GM21825 (cell line): Measurements from ENCODE around the gene ACO2.
"Not testable (repeated sequence)": the region's sequence is repeated elsewhere in the genome, so short reads cannot be mapped to it uniquely, and the experiment has no call there.

Experiments
- ATAC-seq: cut with Tn5 transposase; IDR thresholded peaks from one replicate; pipeline ENCODE4 v1.9.1; 2021; ENCODE audit warnings: mild to moderate bottlenecking, moderate library complexity; ENCODE audit not compliant: unreplicated experiment

Gene ACO2

GRCh38 chr22:41564563-41564962 lies 95.6 kb downstream of the ACO2 start:
- no peak for ATAC-seq

GRCh38 chr22:41565403-41566054 lies 96.6 kb downstream of the ACO2 start:
- no peak for ATAC-seq

GRCh38 chr22:41567512-41567768 lies 98.5 kb downstream of the ACO2 start:
- no peak for ATAC-seq

GRCh38 chr22:41568811-41569210 lies 99.9 kb downstream of the ACO2 start:
- no peak for ATAC-seq

- no peak for ATAC-seq
Measured at GRCh38 chr22:41570221-41570620, 101.3 kb downstream of the ACO2 start.

- ATAC-seq = no peak
Measured at GRCh38 chr22:41571786-41572185, 102.9 kb downstream of the ACO2 start.

- ATAC-seq = not testable (repeated sequence)
Measured at GRCh38 chr22:41572305-41572704, 103.4 kb downstream of the ACO2 start.

- ATAC-seq = no peak
Measured at GRCh38 chr22:41573677-41574076, 104.8 kb downstream of the ACO2 start.

- ATAC-seq = no peak
Measured at GRCh38 chr22:41574847-41575381, 106.0 kb downstream of the ACO2 start.

- ATAC-seq = no peak
Measured at GRCh38 chr22:41575533-41575932, 106.6 kb downstream of the ACO2 start.

GRCh38 chr22:41576877-41577276 lies 108.0 kb downstream of the ACO2 start:
- no peak for ATAC-seq

- ATAC-seq = no peak
Measured at GRCh38 chr22:41578114-41578513, 109.2 kb downstream of the ACO2 start.
